Measurements from ENCODE around the gene HTD2.

Gene HTD2

DNA sequence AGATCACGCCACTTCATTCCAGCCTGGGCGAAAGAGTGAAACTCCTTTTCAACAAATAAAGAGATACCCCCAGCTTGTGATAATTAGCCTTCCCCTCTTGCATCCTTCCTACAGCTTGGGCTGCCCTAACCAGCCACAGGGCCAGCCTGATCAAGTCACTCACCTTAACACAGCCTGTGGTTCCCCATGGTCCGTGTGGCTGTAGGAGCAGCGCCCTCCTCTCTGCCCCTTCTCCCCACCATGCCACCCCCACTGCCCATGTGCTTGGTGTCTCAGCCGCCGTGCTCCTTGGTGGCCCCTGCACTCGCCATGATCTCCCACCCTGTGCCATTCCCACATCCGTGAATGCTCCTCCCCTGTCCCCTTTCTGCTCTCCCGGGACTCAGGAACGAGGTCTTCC is 13.5 kb upstream of the HTD2 start:
- DNase-seq (ENCODE audit: low spot score), result no peak

DNA sequence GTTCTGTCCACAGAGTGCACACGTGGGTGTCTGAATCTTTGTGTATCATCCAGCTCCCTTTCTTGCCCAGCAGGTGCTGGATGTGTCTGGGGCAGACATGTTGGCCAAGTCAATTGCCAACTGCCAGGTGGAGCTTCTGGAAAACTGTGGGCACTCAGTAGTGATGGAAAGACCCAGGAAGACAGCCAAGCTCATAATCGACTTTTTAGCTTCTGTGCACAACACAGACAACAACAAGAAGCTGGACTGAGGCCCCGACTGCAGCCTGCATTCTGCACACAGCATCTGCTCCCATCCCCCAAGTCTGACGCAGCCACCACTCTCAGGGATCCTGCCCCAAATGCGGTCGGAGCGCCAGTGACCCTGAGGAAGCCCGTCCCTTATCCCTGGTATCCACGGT is 12.8 kb upstream of the HTD2 start:
- DNase-seq (ENCODE audit: low spot score), result peak; percentile 89

DNA sequence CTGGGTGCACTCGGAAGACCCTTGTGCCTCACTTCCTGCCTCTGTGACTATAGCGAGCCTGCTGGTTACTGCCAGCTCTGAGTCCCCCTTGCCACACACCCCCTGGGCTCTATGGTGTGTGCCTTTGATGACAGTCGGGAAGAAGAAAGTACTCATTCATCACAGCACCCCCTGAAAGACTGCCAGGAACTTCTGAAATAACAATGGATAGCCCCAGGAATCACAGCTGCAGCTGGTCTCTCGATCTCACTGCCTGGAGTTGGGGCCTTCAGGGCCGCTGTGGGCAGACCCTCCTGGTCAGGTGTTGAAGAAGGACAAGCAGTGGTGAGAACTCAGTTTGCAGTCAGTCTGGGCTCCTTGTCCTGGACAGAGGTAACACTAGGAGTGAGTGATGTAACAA is 10.1 kb upstream of the HTD2 start:
- no peak for DNase-seq (ENCODE audit: low spot score)

DNA sequence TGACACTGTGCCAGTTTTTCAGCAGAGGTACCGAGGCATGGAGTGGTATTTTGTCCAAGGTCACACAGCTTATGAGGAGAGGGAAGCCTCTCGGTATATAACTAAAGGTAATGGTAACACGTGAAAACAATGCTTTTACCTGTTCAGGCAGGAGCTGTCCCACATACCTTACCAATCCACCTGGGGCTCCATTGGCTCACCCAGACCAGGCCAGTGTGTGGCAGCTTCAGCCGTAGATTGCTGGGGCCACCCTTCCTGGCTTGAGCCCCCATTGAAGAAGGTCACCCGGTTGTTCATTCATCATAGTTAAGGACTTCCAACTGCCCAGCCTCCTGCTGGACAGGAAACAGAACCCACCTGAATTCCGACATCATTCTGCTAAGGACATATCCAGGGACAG is 9.5 kb upstream of the HTD2 start:
- no peak for DNase-seq (ENCODE audit: low spot score)

DNA sequence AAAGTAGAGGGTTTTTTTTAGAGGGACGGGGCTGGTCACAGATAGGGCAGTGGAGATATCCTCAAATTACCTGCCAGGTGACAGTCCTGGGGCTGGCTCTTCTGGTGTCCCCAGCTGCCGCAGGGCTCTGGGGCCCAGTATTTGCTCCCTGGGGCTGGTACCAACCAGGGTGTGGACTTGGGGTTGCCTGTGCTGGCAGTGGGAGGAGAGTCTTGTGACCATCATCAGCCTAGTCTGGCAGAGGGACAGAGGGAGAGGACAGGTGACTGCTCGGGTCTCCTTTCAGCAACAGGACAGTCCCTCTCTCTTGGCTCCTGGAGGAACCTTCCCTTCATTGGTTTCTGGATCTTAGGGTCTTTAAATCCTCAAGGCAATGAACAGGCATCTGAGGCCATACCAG is 8.1 kb upstream of the HTD2 start:
- no peak for DNase-seq (ENCODE audit: low spot score)

DNA sequence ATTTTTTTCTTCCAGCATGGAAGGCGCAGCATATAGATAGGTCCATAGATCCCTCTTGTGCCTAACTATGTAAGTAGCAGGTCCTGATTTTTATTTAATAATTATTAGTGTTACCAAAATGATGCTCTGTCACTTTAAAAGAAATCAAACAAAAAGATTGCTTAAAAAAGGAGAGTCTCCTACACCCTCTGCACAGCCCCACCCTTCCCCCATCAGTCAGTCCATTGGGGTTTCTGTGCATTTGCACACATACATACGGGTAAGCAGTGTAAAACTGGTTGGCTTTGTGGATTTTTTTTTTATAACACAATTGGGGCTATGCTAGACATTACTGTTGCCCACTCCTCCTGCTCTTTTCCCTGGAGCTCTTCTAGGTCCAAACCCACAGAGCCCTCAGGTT is 7.2 kb upstream of the HTD2 start:
- no peak for DNase-seq (ENCODE audit: low spot score)

DNA sequence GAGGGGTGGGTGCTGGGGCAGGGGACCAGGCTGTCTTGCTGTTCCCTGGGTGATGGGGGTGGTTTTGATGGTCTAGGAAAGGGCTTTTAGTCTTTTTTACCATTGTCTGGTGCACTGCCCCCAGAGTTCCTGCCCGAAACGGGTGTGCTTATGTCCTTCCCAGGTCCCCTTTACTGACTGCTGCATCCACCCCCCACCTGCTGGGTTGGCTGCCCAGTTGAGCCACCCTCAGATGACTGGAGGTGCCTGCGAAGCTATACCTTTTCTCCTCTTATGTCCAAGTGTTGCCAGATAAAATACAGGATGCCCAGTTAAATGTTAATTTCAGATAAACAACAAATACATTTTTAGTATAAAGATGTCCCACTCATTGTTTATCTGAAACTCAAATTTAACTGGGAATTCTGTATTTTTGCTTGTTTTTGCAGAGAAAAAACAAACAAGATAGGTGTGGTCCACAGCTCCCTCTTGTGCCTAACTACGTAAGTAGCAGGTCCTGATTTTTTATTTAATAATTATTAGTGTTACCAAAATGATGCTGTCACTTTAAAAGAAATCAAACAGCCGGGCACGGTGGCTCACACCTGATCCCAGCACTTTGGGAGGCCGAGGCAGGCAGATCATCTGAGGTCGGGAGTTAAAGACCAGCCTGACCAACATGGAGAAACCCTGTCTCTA is 6.3 kb upstream of the HTD2 start:
- peak; percentile 74 for DNase-seq (ENCODE audit: low spot score)

DNA sequence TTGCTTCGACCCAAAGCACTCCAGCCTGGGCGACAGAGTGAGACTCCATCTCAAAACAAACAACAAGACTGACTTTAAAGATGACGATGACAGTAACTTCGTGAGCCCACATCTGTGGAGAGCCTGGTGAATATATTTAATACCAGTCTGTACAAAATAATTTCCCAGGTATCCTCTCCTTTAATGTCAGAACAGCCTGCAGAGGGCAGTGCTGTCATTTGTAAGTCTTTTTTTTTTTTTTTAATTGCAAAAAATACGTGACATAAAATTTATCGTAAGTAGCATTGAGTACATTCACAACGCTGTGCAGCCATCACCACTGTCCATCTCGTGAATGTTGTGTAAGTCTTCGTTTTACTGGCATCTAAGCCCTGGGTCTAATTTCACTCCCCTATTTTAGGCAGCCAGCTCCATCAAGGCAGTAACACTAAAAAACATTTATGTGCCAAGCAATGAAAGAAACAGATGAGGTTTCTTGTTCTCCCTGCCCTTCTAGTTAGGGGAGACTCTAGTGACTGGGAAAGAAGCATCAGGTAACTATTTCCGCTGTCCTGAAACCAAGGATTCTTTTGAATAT is 1.4 kb downstream of the HTD2 start:
- peak; percentile 52 for DNase-seq (ENCODE audit: low spot score)

DNA sequence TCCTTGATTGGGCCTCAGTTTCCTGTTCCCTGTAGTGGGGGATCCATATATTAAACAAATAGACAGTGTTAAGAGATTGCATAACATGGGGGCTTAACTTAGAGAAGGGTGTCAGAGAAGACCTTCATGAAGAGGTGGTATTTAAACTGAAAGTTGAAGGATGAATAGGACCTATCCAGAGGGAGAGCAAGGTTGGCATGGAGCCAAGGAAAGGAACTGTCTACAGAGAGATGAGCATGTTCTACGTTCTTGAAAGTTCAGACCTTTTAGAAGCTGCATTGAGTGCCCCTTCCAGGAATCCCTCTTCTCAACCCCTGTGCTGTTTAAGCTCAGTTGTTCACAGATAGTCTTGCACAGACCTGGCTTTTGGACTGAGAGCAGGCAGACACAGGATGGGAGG is 2.4 kb downstream of the HTD2 start:
- no peak for DNase-seq (ENCODE audit: low spot score)

DNA sequence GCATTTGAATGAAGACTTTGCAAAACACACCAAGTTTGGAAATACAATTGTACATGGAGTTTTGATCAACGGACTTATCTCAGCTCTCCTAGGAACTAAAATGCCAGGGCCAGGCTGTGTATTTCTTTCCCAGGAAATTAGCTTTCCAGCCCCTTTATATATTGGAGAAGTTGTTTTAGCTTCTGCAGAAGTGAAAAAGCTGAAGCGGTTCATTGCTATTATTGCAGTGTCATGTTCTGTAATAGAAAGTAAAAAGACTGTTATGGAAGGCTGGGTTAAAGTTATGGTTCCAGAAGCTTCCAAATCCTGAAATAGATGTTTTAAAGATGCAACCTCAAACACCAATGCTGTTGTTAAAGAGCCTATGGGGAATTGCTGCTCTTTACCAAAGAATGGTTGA is 11.5 kb downstream of the HTD2 start:
- no peak for DNase-seq (ENCODE audit: low spot score)

DNA sequence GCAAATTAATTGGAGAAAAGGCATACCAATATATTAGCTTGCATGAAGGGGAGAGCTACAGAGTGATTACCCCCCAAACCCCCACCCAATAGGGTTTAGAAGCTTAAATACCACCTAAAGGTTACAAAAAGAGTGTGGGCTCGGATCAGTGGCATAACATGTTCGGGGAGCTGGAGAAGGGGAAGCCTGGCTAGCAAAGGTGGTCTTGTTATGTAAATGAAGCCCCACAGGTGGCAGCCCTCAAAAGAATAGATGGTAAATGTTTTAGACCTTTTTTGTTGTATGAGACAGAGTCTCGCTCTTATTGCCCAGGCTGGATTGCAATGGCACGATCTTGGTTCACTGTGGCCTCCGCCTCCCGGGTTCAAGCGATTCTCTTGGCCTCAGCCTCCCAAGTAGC is 15.5 kb downstream of the HTD2 start:
- no peak for DNase-seq (ENCODE audit: low spot score)

DNA sequence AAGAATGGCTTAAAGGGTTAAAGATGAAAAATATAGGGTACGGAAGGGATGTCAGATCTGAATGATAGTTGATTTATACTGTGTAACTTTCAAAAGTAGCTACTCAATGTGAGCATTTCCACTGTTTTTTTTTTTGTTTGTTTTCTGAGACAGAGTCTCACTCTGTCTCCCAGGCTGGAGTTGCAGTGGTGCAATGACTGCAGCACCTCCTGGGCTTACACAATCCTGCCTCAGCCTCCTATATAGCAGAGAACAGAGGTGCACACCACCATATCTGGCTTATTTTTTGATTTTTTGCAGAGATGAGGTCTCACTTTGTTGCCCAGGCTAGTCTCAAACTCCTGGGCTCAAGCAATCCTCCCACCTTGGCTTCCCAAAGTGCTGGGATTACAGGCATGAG is 16.5 kb downstream of the HTD2 start:
- DNase-seq (ENCODE audit: low spot score), result no peak

DNA sequence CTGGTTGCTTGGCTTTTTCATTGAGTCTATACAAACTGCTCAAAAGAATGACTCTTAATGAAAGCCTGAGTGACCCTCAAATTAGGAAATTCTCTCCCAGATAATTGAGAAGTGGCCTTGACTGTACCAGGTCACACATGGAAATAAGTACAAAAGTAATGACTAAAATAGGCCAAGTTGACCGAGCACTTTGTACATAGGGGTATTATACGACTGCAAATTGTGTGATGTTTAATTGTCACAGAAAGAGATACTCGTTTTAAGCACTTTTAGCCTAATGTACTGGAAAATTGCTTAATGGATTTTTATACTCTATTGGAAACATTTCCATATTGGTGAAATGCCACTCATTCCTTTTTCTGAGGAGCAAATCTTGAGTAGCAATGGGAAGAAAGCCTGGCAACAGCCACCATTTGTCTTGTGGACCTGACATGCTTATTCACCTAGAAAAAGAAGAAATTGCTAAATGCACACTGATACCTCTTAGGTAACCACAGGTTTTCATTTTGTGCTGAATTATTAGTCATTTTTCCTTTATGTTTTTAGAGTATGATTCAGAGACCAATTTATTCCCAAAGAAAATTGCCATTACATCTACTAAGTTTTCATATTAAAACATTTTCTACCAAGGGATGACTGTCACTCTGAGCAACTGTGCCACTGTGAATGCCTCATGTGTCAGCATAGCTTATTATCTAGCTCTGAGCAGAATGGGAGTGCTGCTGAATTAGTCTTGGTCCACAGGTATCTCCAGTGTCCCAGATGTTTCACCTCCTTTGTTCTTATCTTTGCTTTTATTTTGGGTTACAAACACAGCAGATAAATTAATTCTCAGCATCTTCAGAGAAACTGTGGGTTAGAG is 17.4 kb downstream of the HTD2 start:
- no peak for DNase-seq (ENCODE audit: low spot score)

DNA sequence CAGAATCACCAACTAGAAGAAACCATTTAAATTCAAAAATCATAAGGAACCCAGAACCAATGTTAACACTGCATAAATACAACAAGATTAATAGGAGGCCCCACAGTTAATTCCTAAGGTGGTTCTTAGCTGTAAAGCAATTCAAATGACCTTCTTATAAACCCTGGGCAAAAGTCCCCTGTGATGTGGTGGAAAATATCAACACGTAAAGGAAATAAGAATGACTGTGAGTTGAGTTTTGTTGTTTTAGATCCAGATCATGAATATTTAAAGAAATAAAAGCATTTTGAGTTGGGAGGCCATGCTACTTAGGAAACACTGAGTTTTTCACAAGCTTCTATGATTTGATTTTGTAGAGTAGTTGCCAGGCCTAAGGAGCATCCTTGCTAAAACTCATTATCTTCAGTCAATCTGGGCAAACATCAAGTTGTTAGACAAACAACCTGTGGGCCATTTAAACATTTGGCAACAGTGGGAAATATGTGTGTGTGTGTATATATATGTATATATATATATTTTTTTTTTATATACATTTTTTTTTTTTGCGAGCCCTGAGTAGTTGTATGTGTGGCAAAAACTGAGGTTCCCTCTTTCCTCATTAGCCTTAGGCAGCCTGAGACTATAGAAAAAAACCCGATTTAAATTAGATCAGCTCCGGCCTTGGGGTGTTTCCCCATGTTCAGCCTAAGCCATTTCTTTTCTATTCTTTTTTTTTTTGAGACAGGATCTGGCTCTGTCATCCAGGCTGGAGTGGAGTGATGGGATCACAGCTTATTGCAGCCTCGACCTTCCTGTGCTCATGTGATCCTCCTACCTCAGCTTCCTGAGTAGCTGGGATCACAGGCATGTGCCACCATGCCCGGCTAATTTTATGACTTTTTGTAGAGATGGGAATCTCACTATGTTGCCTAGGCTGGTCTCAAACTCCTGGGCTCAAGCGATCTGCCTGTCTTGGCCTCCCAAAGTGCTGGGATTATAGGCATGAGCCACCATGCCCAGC is 18.4 kb downstream of the HTD2 start:
- no peak for DNase-seq (ENCODE audit: low spot score)

DNA sequence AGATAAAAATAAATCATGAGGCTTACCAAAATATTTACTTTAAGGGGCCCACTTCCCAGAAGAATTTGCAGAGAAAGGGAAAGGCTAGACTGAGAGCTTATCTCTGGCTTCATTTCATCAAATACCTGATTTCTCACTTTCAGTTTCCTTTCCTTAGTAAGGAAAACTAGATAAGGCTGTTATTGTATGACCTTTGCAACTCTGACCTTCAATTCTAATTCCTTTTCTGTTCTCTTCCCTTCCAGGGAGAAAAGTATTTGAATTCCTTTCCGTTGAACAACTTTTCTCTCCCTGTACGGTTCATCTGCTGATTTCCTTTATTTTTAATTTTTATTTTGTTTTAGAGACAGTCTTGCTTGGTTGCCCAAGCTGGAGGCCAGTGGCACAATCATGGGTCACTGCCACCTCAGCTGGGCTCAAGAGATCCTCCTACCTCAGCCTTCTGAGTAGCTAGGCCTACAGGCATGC is 19.2 kb downstream of the HTD2 start:
- no peak for DNase-seq (ENCODE audit: low spot score)

DNA sequence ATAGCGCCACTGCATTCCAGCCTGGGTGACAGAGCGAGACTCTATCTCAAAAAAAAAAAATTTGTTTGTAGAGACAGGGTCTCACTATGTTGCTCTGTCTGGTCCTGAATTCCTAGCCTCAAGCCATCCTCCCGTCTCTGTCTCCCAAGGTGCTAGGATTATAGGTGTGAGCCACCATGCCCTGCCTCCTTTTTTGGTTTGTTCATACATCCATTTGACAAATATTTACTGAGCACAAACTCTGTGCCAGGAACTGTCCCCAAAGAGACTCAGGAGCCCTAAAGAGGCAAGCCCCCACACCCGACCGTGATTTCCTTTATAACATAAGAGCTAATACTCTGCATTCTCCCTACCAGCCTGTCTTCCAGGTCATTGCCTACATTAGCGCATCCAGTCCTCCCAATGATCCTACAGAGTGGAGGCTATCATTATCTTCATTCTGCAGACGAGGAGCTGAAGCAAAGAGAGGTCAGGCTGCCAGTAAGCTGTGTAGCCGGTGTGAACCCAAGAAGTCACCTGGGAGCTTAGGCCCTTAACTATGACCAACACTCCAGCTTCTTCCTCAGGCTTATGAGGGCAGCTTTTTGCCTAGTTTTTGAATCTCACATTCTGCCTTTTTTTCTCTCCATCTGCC is 20.1 kb downstream of the HTD2 start:
- no peak for DNase-seq (ENCODE audit: low spot score)

DNA sequence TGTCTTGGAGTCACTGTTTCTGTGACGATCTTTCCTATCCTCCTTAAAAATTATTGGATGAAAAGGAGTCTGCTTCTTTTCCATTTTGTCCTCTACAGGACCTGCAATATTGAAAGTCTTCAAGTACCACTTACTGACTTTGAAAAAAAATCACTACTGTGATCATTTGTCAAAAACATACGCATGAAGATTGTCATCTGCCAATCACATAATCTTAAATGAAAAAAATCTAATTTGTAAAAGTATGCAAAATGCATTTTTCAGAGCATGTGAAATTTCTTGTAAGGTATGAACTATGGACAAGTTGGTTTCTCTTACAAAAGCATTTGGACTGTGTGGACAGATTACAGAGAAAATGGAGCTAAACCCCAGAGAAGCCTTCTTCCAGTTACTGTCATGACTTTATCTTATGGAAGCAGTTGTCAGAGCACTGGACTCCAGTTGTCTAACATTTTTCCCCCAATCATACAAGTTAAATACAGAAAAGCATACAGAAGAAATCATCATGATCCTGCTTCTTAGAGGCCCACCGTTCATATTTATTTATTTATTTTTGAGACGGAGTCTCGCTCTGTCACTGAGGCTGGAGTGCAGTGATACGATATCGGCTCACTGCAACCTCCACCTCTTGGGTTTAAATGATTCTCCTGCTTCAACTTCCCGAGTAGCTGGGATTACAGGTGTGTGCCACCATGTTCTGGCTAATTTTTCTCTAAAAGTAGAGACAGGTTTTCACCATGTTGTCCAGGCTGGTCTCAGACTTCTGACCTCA is 23.0 kb downstream of the HTD2 start:
- DNase-seq (ENCODE audit: low spot score), result no peak

DNA sequence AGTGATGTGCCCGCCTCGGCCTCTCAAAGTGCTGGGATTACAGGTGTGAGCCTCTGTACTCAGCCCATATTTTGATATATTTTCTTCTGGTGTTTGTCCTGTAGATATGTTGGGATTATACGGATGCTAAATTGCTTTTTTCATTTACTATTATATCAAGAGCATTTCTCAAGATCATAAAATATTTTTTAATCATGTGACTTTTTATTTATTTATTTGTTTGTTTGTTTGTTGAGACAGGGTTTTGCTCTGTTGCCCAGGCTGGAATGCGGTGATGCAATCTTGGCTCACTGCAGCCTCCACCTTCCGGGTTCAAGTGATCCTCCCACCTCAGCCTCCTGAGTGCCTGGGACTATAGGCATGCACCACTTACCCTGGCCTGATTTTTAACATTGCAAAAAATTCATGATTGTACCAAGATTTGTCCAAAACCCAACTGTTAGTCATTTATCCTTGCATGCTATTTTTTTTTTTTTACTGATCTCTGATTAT is 23.6 kb downstream of the HTD2 start:
- DNase-seq (ENCODE audit: low spot score), result no peak

DNA sequence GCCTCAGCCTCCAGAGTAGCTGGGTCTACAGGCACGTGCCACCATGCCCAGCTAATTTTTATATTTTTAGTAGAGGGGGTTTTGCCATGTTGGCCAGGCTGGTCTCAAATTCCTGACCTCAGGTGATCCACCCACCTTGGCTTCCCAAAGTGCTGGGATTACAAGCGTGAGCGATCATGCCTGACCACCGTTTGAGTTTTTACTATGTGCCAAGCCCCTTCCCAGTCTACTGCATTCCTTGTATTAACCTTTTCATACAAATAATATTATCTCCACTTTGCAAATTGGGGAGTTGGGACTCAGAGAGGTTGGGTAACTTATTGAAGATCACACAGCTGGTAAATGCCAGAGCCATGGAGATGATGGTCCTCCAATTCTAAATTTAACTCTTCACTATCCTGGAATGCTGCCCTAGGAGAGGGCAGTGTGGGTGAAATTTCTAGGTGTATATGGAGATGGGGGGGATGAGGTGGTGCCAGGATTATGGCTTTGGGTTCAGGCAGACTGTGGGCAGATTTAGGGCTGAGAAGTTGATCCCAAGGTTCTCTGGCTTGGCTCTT is 25.4 kb downstream of the HTD2 start:
- DNase-seq (ENCODE audit: low spot score), result no peak

DNA sequence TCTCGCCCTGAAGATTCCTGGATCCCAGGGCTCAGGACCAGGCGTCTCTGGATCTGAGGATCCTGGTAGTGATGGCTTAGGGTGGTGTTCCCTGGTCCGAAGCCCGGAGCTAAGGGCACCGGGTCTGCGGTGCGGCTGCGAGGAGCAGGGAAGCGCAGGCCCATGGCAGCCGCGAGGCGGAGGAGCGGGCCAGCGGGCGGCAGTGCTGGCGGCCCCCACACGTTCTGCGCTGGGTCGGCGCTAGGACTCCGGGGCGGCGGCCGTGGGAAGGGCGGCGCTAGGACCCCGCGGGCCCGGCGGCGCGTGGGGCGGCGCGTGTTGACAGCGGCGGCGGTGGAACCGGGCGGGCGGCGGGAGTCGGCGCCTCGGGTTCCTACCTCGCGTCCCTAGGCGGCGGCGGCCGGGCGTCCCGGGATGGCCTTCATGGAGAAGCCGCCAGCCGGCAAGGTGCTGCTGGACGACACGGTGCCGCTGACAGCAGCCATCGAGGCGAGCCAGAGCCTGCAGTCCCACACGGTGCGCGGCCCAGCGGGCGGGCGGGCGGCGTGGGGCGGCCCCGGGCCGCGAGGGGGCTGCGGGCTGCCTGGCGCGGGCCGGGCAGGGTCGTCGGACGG is 26.4 kb downstream of the HTD2 start, which contains the start of gene PXK:
Gene PXK, plus strand, starts transcription at position 318 of the 614 bp plus-strand sequence. Its CDS starts 97 bp downstream, at position 415.
- peak; percentile 75 for DNase-seq (ENCODE audit: low spot score)

All from cerebellar cortex (tissue), 1 donor.